ENCODE results near the gene BRD1.

DNA sequence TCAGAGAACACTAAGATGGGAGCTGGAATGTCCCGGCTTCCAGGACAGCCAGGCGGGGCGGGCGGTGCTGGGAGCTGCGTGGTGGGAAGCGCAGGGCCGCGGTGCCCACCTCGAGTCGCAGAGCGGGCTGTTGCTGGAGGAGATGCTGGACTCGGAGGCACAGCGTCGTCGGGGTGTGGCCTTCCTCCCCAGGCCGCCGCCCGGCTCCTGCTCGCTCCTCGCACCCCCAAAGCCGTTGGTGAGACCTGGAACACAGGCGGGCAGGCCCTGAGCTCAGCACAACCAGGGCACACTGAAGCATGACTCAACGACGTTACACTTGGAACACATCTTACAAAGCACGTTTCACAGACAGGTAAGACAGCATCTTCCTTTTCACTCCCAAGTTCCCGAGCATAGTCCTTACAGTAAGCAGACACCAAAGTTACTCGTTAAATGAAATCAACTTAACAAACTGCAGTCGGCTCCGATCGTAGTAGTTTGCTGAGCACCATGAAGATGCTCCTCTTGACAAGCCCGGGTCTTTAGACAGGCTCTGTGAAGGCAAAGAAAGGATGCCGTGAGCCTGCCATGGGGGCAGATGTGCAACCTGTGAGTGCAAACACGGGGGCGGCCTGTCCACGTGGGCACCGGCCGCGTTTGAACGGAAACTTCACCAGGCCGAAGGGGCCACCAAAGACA, 50.0 kb downstream of the BRD1 start:
- TF ChIP-seq, protein P1, sequence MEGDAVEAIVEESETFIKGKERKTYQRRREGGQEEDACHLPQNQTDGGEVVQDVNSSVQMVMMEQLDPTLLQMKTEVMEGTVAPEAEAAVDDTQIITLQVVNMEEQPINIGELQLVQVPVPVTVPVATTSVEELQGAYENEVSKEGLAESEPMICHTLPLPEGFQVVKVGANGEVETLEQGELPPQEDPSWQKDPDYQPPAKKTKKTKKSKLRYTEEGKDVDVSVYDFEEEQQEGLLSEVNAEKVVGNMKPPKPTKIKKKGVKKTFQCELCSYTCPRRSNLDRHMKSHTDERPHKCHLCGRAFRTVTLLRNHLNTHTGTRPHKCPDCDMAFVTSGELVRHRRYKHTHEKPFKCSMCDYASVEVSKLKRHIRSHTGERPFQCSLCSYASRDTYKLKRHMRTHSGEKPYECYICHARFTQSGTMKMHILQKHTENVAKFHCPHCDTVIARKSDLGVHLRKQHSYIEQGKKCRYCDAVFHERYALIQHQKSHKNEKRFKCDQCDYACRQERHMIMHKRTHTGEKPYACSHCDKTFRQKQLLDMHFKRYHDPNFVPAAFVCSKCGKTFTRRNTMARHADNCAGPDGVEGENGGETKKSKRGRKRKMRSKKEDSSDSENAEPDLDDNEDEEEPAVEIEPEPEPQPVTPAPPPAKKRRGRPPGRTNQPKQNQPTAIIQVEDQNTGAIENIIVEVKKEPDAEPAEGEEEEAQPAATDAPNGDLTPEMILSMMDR (IDR thresholded peaks at IDR 0.05): no peak
- TF ChIP-seq EP300 (IDR thresholded peaks at IDR 0.05) (no peak), POLR2A (IDR thresholded peaks at IDR 0.05) (no peak)
